WTC11 (cell line): ENCODE measurements around the gene AMDHD2. TPM values are rescaled to one million over a fixed set of nuclear protein-coding genes. Genes with fewer than 3 reads are reported as not detected.

Source experiments
- ATAC-seq: fragments of 200-7000 bp; cut with Tn5 transposase; 2 replicates; pipeline ENCODE4 v1.10.0; 2021; ENCODE audit warnings: mild to moderate bottlenecking, moderate library complexity
- CTCF ChIA-PET: fragments of 300-600 bp; sonication (Branson Sonifier 250); formaldehyde crosslinking; loops from one replicate; lab custom pipeline; 2021; ENCODE audit warnings: antibody characterized with exemption; lab: Charles Lee
- POLR2A ChIA-PET: fragments of 350-600 bp; sonication (Branson Sonifier 250); formaldehyde crosslinking; loops from one replicate; lab custom pipeline; 2021; ENCODE audit warnings: antibody characterized with exemption; lab: Charles Lee
- DNase-seq: peaks from one replicate; pipeline ENCODE4 v3.0.0; 2021; ENCODE audit warnings: low spot score
- H3K27ac Mint-ChIP-seq: 2 replicates; pipeline ENCODE4 v1.8.0; 2021; ENCODE audit warnings: mixed read lengths
- H3K27me3 Mint-ChIP-seq: 2 replicates; pipeline ENCODE4 v1.8.0; 2021; ENCODE audit warnings: low read depth, mild to moderate bottlenecking, moderate library complexity, mixed read lengths
- H3K36me3 Mint-ChIP-seq: 2 replicates; pipeline ENCODE4 v1.8.0; 2021; ENCODE audit warnings: mixed read lengths
- H3K4me1 Mint-ChIP-seq: 2 replicates; pipeline ENCODE4 v1.8.0; 2022; ENCODE audit warnings: mixed read lengths
- H3K4me3 Mint-ChIP-seq: 2 replicates; pipeline ENCODE4 v1.8.0; 2021; ENCODE audit warnings: mild to moderate bottlenecking, moderate library complexity, mixed read lengths
- H3K9me3 Mint-ChIP-seq: 2 replicates; pipeline ENCODE4 v1.8.0; 2021; ENCODE audit warnings: mixed read lengths
- CREB1 ChIP-seq: sonication (generic); formaldehyde crosslinking; IDR thresholded peaks from 2 replicates; pipeline ENCODE4 v1.8.0; 2023; ENCODE audit warnings: mild to moderate bottlenecking, missing genetic modification reagents
- GABPB1 ChIP-seq: sonication (generic); formaldehyde crosslinking; IDR thresholded peaks from 2 replicates; pipeline ENCODE4 v1.8.1; 2023; ENCODE audit warnings: mild to moderate bottlenecking, missing genetic modification reagents
- KAT7 ChIP-seq: sonication (generic); formaldehyde crosslinking; IDR thresholded peaks from 2 replicates; pipeline ENCODE4 v1.8.1; 2023; ENCODE audit warnings: missing genetic modification reagents, mild to moderate bottlenecking, borderline replicate concordance
- MXD4 ChIP-seq: fragments of 250-450 bp; sonication (Bioruptor Pico); IDR thresholded peaks from 2 replicates; pipeline ENCODE4 v1.8.0; 2021; ENCODE audit warnings: mild to moderate bottlenecking, moderate library complexity, borderline replicate concordance
- NFYB ChIP-seq: sonication (generic); formaldehyde crosslinking; conservative IDR thresholded peaks from 2 replicates; pipeline ENCODE4 v1.8.0; 2022; ENCODE audit warnings: low read depth, missing genetic modification reagents
- NR3C1 ChIP-seq: sonication (generic); formaldehyde crosslinking; conservative IDR thresholded peaks from 2 replicates; pipeline ENCODE4 v1.8.1; 2023; ENCODE audit warnings: low read depth, mild to moderate bottlenecking, missing genetic modification reagents
- RELA ChIP-seq: sonication (generic); formaldehyde crosslinking; IDR thresholded peaks from 2 replicates; pipeline ENCODE4 v1.8.1; 2022; ENCODE audit warnings: missing genetic modification reagents, mild to moderate bottlenecking, borderline replicate concordance
- SMAD3 ChIP-seq: sonication (generic); formaldehyde crosslinking; IDR thresholded peaks from 2 replicates; pipeline ENCODE4 v1.8.0; 2022; ENCODE audit warnings: missing genetic modification reagents, mild to moderate bottlenecking, borderline replicate concordance
- ZNF138 ChIP-seq: sonication (generic); formaldehyde crosslinking; conservative IDR thresholded peaks from 2 replicates; pipeline ENCODE4 v1.8.1; 2022; ENCODE audit warnings: mild to moderate bottlenecking, moderate library complexity, missing genetic modification reagents
- ZNF219 ChIP-seq: sonication (generic); formaldehyde crosslinking; IDR thresholded peaks from 2 replicates; pipeline ENCODE4 v1.8.0; 2023; ENCODE audit warnings: missing genetic modification reagents, mild to moderate bottlenecking, borderline replicate concordance
- ZNF317 ChIP-seq: sonication (generic); formaldehyde crosslinking; IDR thresholded peaks from 2 replicates; pipeline ENCODE4 v1.8.1; 2023; ENCODE audit warnings: low read depth, mild to moderate bottlenecking, moderate library complexity, missing genetic modification reagents, borderline replicate concordance
- ZNF396 ChIP-seq: fragments of 250-450 bp; sonication (Bioruptor Pico); IDR thresholded peaks from 2 replicates; pipeline ENCODE4 v1.8.0; 2021; ENCODE audit warnings: mild to moderate bottlenecking, moderate library complexity, borderline replicate concordance
- total RNA-seq: library from RNA; stranded (reverse); gene quantifications from 3 replicates; pipeline ENCODE4 v1.2.3, GENCODE V29; 2021
- TF ChIP-seq, protein P1 (sequence below): sonication (generic); formaldehyde crosslinking; IDR thresholded peaks from 2 replicates; pipeline ENCODE4 v1.8.1; 2023; ENCODE audit warnings: mild to moderate bottlenecking, missing genetic modification reagents
- TF ChIP-seq, protein P2 (sequence below): fragments of 250-450 bp; sonication (Bioruptor Pico); IDR thresholded peaks from 2 replicates; pipeline ENCODE4 v1.9.0; 2021; ENCODE audit warnings: moderate library complexity, mild to moderate bottlenecking, inconsistent platforms, borderline replicate concordance
- TF ChIP-seq, protein P3 (sequence below): sonication (generic); formaldehyde crosslinking; IDR thresholded peaks from 2 replicates; pipeline ENCODE4 v1.8.1; 2023; ENCODE audit warnings: mild to moderate bottlenecking, missing genetic modification reagents, moderate library complexity
- TF ChIP-seq, protein P4 (sequence below): sonication (generic); formaldehyde crosslinking; IDR thresholded peaks from 2 replicates; pipeline ENCODE4 v1.8.1; 2023; ENCODE audit warnings: mild to moderate bottlenecking, missing genetic modification reagents, moderate library complexity
- TF ChIP-seq, protein P5 (sequence below): sonication (generic); formaldehyde crosslinking; conservative IDR thresholded peaks from 2 replicates; pipeline ENCODE4 v1.8.1; 2023; ENCODE audit warnings: mild to moderate bottlenecking, low read depth, missing genetic modification reagents, moderate library complexity
- TF ChIP-seq, protein P6 (sequence below): sonication (generic); formaldehyde crosslinking; IDR thresholded peaks from 2 replicates; pipeline ENCODE4 v1.8.1; 2023; ENCODE audit warnings: mild to moderate bottlenecking, missing genetic modification reagents, borderline replicate concordance

The AMDHD2 gene
- total RNA-seq, 1 experiment from 2014 or later: 70.9 TPM

DNA sequence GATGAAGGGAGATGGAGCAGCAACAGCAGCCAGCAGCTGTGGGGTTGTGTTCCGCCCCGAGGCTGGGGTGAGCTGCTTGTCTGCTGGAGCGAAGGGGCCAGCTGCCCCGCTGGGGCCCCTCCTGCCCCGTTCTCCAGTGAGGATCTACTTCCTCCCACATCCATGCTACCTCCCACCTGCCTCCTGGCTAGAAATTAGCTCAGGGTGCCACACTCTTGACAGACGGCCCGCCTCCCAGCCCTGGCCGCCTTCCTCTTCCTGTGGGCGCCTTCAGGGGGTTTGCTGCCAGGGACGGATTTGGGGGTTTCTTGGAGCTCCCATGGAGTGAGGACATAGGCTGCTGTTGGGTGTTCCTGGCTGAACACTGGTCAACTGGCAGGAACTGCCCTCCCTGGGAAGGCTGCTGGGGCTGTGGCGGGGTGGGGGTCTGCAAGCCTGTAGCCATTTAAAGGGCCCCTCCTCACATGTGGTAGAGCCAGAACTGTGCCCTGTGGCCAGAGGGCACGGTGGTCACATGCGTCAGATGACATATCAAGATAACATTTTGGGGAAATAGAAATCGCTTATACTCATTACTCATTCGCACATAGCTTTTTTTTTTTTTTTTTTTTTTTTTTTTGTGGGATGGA lies 32.2 kb upstream of the AMDHD2 start:
- no peak for TF ChIP-seq ZNF396
- TF ChIP-seq NFYB (CRISPR knock-in tag): no peak
- TF ChIP-seq MXD4 (CRISPR knock-in tag): no peak
- TF ChIP-seq, protein P1, sequence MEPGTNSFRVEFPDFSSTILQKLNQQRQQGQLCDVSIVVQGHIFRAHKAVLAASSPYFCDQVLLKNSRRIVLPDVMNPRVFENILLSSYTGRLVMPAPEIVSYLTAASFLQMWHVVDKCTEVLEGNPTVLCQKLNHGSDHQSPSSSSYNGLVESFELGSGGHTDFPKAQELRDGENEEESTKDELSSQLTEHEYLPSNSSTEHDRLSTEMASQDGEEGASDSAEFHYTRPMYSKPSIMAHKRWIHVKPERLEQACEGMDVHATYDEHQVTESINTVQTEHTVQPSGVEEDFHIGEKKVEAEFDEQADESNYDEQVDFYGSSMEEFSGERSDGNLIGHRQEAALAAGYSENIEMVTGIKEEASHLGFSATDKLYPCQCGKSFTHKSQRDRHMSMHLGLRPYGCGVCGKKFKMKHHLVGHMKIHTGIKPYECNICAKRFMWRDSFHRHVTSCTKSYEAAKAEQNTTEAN (CRISPR knock-in tag): no peak
- TF ChIP-seq SMAD3 (CRISPR knock-in tag): no peak
- TF ChIP-seq, protein P2, sequence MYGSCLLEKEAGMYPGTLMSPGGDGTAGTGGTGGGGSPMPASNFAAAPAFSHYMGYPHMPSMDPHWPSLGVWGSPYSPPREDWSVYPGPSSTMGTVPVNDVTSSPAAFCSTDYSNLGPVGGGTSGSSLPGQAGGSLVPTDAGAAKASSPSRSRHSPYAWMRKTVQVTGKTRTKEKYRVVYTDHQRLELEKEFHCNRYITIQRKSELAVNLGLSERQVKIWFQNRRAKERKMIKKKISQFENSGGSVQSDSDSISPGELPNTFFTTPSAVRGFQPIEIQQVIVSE: no peak
- TF ChIP-seq KAT7 (CRISPR knock-in tag): no peak
- TF ChIP-seq, protein P3, sequence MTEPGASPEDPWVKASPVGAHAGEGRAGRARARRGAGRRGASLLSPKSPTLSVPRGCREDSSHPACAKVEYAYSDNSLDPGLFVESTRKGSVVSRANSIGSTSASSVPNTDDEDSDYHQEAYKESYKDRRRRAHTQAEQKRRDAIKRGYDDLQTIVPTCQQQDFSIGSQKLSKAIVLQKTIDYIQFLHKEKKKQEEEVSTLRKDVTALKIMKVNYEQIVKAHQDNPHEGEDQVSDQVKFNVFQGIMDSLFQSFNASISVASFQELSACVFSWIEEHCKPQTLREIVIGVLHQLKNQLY (CRISPR knock-in tag): no peak
- no peak for TF ChIP-seq CREB1 (CRISPR knock-in tag)
- no peak for TF ChIP-seq RELA
- no peak for TF ChIP-seq ZNF219 (CRISPR knock-in tag)
- TF ChIP-seq, protein P4, sequence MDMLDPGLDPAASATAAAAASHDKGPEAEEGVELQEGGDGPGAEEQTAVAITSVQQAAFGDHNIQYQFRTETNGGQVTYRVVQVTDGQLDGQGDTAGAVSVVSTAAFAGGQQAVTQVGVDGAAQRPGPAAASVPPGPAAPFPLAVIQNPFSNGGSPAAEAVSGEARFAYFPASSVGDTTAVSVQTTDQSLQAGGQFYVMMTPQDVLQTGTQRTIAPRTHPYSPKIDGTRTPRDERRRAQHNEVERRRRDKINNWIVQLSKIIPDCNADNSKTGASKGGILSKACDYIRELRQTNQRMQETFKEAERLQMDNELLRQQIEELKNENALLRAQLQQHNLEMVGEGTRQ (CRISPR knock-in tag): no peak
- no peak for TF ChIP-seq ZNF138 (CRISPR knock-in tag)
- no peak for TF ChIP-seq ZNF317 (CRISPR knock-in tag)
- TF ChIP-seq, protein P5, sequence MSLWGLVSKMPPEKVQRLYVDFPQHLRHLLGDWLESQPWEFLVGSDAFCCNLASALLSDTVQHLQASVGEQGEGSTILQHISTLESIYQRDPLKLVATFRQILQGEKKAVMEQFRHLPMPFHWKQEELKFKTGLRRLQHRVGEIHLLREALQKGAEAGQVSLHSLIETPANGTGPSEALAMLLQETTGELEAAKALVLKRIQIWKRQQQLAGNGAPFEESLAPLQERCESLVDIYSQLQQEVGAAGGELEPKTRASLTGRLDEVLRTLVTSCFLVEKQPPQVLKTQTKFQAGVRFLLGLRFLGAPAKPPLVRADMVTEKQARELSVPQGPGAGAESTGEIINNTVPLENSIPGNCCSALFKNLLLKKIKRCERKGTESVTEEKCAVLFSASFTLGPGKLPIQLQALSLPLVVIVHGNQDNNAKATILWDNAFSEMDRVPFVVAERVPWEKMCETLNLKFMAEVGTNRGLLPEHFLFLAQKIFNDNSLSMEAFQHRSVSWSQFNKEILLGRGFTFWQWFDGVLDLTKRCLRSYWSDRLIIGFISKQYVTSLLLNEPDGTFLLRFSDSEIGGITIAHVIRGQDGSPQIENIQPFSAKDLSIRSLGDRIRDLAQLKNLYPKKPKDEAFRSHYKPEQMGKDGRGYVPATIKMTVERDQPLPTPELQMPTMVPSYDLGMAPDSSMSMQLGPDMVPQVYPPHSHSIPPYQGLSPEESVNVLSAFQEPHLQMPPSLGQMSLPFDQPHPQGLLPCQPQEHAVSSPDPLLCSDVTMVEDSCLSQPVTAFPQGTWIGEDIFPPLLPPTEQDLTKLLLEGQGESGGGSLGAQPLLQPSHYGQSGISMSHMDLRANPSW (CRISPR knock-in tag): no peak
- TF ChIP-seq, protein P6, sequence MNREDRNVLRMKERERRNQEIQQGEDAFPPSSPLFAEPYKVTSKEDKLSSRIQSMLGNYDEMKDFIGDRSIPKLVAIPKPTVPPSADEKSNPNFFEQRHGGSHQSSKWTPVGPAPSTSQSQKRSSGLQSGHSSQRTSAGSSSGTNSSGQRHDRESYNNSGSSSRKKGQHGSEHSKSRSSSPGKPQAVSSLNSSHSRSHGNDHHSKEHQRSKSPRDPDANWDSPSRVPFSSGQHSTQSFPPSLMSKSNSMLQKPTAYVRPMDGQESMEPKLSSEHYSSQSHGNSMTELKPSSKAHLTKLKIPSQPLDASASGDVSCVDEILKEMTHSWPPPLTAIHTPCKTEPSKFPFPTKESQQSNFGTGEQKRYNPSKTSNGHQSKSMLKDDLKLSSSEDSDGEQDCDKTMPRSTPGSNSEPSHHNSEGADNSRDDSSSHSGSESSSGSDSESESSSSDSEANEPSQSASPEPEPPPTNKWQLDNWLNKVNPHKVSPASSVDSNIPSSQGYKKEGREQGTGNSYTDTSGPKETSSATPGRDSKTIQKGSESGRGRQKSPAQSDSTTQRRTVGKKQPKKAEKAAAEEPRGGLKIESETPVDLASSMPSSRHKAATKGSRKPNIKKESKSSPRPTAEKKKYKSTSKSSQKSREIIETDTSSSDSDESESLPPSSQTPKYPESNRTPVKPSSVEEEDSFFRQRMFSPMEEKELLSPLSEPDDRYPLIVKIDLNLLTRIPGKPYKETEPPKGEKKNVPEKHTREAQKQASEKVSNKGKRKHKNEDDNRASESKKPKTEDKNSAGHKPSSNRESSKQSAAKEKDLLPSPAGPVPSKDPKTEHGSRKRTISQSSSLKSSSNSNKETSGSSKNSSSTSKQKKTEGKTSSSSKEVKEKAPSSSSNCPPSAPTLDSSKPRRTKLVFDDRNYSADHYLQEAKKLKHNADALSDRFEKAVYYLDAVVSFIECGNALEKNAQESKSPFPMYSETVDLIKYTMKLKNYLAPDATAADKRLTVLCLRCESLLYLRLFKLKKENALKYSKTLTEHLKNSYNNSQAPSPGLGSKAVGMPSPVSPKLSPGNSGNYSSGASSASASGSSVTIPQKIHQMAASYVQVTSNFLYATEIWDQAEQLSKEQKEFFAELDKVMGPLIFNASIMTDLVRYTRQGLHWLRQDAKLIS: no peak
- TF ChIP-seq GABPB1: no peak
- no peak for TF ChIP-seq NR3C1
- DNase-seq (no peak), ATAC-seq (no peak)
- ChIA-PET POLR2A (no interaction called here), CTCF (interaction anchor here (0.6 to 2.1 kb wide), 3 partner anchors 13 to 262 kb away, joined by 3 to 12 read pairs (median 5); no protein-coding TSS in a partner anchor)
- Mint-ChIP-seq H3K27me3 (no peaks in the 10 kb centered on the region), H3K9me3 (no peaks in the 10 kb centered on the region), H3K4me3 (no peak overlapping the region), H3K27ac (no peak overlapping the region), H3K36me3 (no peaks in the 10 kb centered on the region), H3K4me1 (0 out of 2 replicates have a peak, but pooled peaks cover 4% of the 10 kb centered on the region)
